H1 (cell line): ENCODE data around the gene GCGR. TPM values are rescaled to one million over a fixed set of nuclear protein-coding genes. Genes with fewer than 3 reads are reported as not detected.

Experiments used
- CTCF ChIA-PET: fragments of 300-600 bp; sonication (Branson Sonifier 250); formaldehyde crosslinking; loops from one replicate; lab custom pipeline; 2021; ENCODE audit not compliant: partially characterized antibody; lab: Charles Lee
- POLR2A ChIA-PET: fragments of 300-600 bp; sonication (Branson Sonifier 250); formaldehyde crosslinking; loops from one replicate; lab custom pipeline; 2021; ENCODE audit warnings: inconsistent platforms; ENCODE audit not compliant: partially characterized antibody; lab: Charles Lee
- DNase-seq, 2 experiments: peaks; one replicate each; pipeline versions ENCODE4 v3.0.0 to v3.0.0-alpha.2; 2010 to 2022; ENCODE audit warnings: low spot score in 2 of 2, low read depth in 1 of 2, mixed read lengths in 1 of 2
- FAIRE-seq: peaks from 2 replicates; lab custom pipeline; 2011; peaks lifted over from hg19 to GRCh38; lab: Jason Lieb, UNC
- H2AFZ ChIP-seq: 2 replicates; pipeline ENCODE4 v1.8.1; 2012; ENCODE audit warnings: low read length, inconsistent platforms
- H2AK5ac ChIP-seq: 2 replicates; pipeline ENCODE4 v1.6.1; 2013; ENCODE audit warnings: low read depth, low read length
- H2BK120ac ChIP-seq: replicated peaks from 2 replicates; pipeline ENCODE3; 2013; ENCODE audit warnings: low read depth, low read length, inconsistent platforms
- H2BK12ac ChIP-seq: 2 replicates; pipeline ENCODE4 v1.6.1; 2013; ENCODE audit warnings: low read depth, low read length
- H2BK15ac ChIP-seq: 2 replicates; pipeline ENCODE4 v1.6.1; 2013; ENCODE audit warnings: low read length
- H2BK20ac ChIP-seq: 2 replicates; pipeline ENCODE4 v1.6.1; 2013; ENCODE audit warnings: low read length
- H2BK5ac ChIP-seq: 2 replicates; pipeline ENCODE4 v1.6.1; 2013; ENCODE audit warnings: low read depth, low read length
- H3K14ac ChIP-seq: 2 replicates; pipeline ENCODE4 v1.6.1; 2013; ENCODE audit warnings: inconsistent platforms; ENCODE audit not compliant: insufficient read length
- H3K18ac ChIP-seq: 2 replicates; pipeline ENCODE4 v1.6.1; 2013; ENCODE audit warnings: low read length; ENCODE audit errors: extremely low read depth
- H3K23ac ChIP-seq: 2 replicates; pipeline ENCODE4 v1.6.1; 2013; ENCODE audit warnings: inconsistent platforms; ENCODE audit not compliant: insufficient read length
- H3K23me2 ChIP-seq: 2 replicates; pipeline ENCODE4 v1.6.1; 2013; ENCODE audit warnings: low read depth, low read length
- H3K27ac ChIP-seq: 2 replicates; pipeline ENCODE4 v1.6.1; 2011; ENCODE audit warnings: low read depth, low read length, inconsistent platforms
- H3K27me3 ChIP-seq, 4 experiments: replicated peaks in 1 of 4; 1 replicate in 1 of 4; 2 replicates in 3 of 4; pipeline versions ENCODE4 v1.6.1 to v1.8.1; 2011 to 2013; ENCODE audit warnings: low read length in 3 of 4, mild to moderate bottlenecking in 3 of 4, inconsistent platforms in 2 of 4, mixed read lengths in 2 of 4, moderate library complexity in 1 of 4; ENCODE audit not compliant: control insufficient read depth in 3 of 4, insufficient read depth in 3 of 4; ENCODE audit errors: extremely low read depth in 1 of 4
- H3K36me3 ChIP-seq, 4 experiments: 2 replicates each; pipeline versions ENCODE4 v1.6.1 to v1.8.1; 2011 to 2013; ENCODE audit warnings: mild to moderate bottlenecking in 4 of 4, low read length in 3 of 4, moderate library complexity in 2 of 4, control low read depth in 1 of 4, inconsistent platforms in 1 of 4; ENCODE audit not compliant: insufficient read depth in 4 of 4, control insufficient read depth in 2 of 4
- H3K4ac ChIP-seq: replicated peaks from 2 replicates; pipeline ENCODE3; 2013; ENCODE audit warnings: low read length, low read depth, mixed read lengths, inconsistent platforms; ENCODE audit not compliant: insufficient read length
- H3K4me1 ChIP-seq, 4 experiments: replicated peaks in 1 of 4; 1 replicate in 1 of 4; 2 replicates in 3 of 4; pipeline versions ENCODE4 v1.6.1 to v1.8.1; 2011 to 2013; ENCODE audit warnings: low read length in 3 of 4, inconsistent platforms in 2 of 4, mixed read lengths in 1 of 4; ENCODE audit not compliant: insufficient read depth in 4 of 4, control insufficient read depth in 3 of 4
- H3K4me2 ChIP-seq, 2 experiments: 2 replicates each; pipeline versions ENCODE4 v1.6.1 to v1.8.1; 2011 to 2013; ENCODE audit warnings: low read depth in 2 of 2, low read length in 2 of 2, control low read depth in 1 of 2, inconsistent platforms in 1 of 2, mild to moderate bottlenecking in 1 of 2; ENCODE audit not compliant: insufficient read depth in 1 of 2
- H3K4me3 ChIP-seq, 4 experiments: fragments of 200-600, 300-600 bp in 1 of 4; sonication (generic), shearing (Covaris generic), sonication (Bioruptor Twin) in 1 of 4; 2 replicates each; pipeline versions ENCODE4 v1.5.1 to v1.8.1; 2011 to 2016; ENCODE audit warnings: low read length in 4 of 4, low read depth in 3 of 4, control low read depth in 2 of 4, inconsistent platforms in 2 of 4, mild to moderate bottlenecking in 2 of 4, mixed read lengths in 1 of 4, moderate library complexity in 1 of 4; ENCODE audit not compliant: insufficient read depth in 2 of 4; ENCODE audit errors: extremely low read depth in 1 of 4
- H3K56ac ChIP-seq: replicated peaks from 2 replicates; pipeline ENCODE3; 2013; ENCODE audit warnings: low read depth, mild to moderate bottlenecking, mixed read lengths, low read length, inconsistent platforms; ENCODE audit not compliant: insufficient read length
- H3K79me1 ChIP-seq: 2 replicates; pipeline ENCODE4 v1.6.1; 2013; ENCODE audit warnings: low read depth, low read length, control low read depth
- H3K79me2 ChIP-seq, 2 experiments: 2 replicates each; pipeline versions ENCODE4 v1.6.1 to v1.8.1; 2012 to 2013; ENCODE audit warnings: low read length in 2 of 2, mild to moderate bottlenecking in 2 of 2, inconsistent platforms in 1 of 2; ENCODE audit not compliant: insufficient read depth in 2 of 2, control insufficient read depth in 1 of 2
- H3K9ac ChIP-seq, 4 experiments: replicated peaks in 1 of 4; 1 replicate in 1 of 4; 2 replicates in 3 of 4; pipeline versions ENCODE4 v1.6.1 to v1.8.1; 2011 to 2013; ENCODE audit warnings: low read depth in 3 of 4, low read length in 3 of 4, control low read depth in 2 of 4, mild to moderate bottlenecking in 2 of 4, moderate library complexity in 2 of 4, inconsistent platforms in 1 of 4; ENCODE audit errors: extremely low read depth in 1 of 4
- H3K9me3 ChIP-seq, 2 experiments: 2 replicates each; pipeline versions ENCODE4 v1.6.1 to v1.8.1; 2012 to 2013; ENCODE audit warnings: mild to moderate bottlenecking in 2 of 2, moderate library complexity in 2 of 2, control low read depth in 1 of 2, inconsistent platforms in 1 of 2, low read depth in 1 of 2, low read length in 1 of 2, mixed read lengths in 1 of 2; ENCODE audit not compliant: insufficient read depth in 2 of 2
- H4K20me1 ChIP-seq, 2 experiments: replicated peaks in 1 of 2; 2 replicates each; pipeline versions ENCODE3 to v1.8.1; 2011 to 2013; ENCODE audit warnings: inconsistent platforms in 2 of 2, low read length in 2 of 2, mild to moderate bottlenecking in 1 of 2; ENCODE audit not compliant: insufficient read depth in 2 of 2, control insufficient read depth in 1 of 2
- H4K5ac ChIP-seq: 2 replicates; pipeline ENCODE4 v1.6.1; 2013; ENCODE audit warnings: low read length, low read depth, mixed read lengths, inconsistent platforms; ENCODE audit not compliant: insufficient read length
- H4K8ac ChIP-seq: 2 replicates; pipeline ENCODE4 v1.8.0; 2013; ENCODE audit warnings: mild to moderate bottlenecking, moderate library complexity, low read length, inconsistent platforms; ENCODE audit not compliant: insufficient read depth; ENCODE audit errors: extremely low read depth
- H4K91ac ChIP-seq: replicated peaks from 2 replicates; pipeline ENCODE3; 2013; ENCODE audit warnings: low read length, mixed read lengths, inconsistent platforms; ENCODE audit not compliant: insufficient read length
- CHD1 ChIP-seq: IDR thresholded peaks from 2 replicates; pipeline ENCODE4 v1.6.1; 2012; ENCODE audit warnings: low read depth, low read length, improper control_type of control experiment
- CTCF ChIP-seq, 3 experiments: IDR thresholded peaks; 1 replicate in 2 of 3; 2 replicates in 1 of 3; pipeline versions ENCODE4 v1.5.1 to v1.6.1; 2011; ENCODE audit warnings: low read length in 3 of 3, mild to moderate bottlenecking in 3 of 3, inconsistent platforms in 2 of 3, low read depth in 1 of 3, moderate library complexity in 1 of 3; ENCODE audit not compliant: insufficient read depth in 1 of 3; ENCODE audit errors: control extremely low read depth in 1 of 3
- GABPA ChIP-seq: IDR thresholded peaks from 2 replicates; pipeline ENCODE4 v1.6.1; 2011; ENCODE audit warnings: mild to moderate bottlenecking, low read length, moderate library complexity, borderline replicate concordance; ENCODE audit not compliant: insufficient read depth
- JUN ChIP-seq: IDR thresholded peaks from 2 replicates; pipeline ENCODE4 v1.6.1; 2011; ENCODE audit warnings: low read depth, mild to moderate bottlenecking, improper control_type of control experiment, low read length
- JUND ChIP-seq: IDR thresholded peaks from 2 replicates; pipeline ENCODE4 v1.6.1; 2011; ENCODE audit warnings: mild to moderate bottlenecking, improper control_type of control experiment, low read length
- KDM1A ChIP-seq: fragments of 200-600, 300-600 bp; sonication (generic); IDR thresholded peaks from 2 replicates; pipeline ENCODE4 v1.7.1; 2016; ENCODE audit warnings: mild to moderate bottlenecking, low read length, borderline replicate concordance
- NANOG ChIP-seq: IDR thresholded peaks from 2 replicates; pipeline ENCODE4 v1.6.1; 2011; ENCODE audit warnings: low read length, low read depth, mild to moderate bottlenecking, inconsistent platforms; ENCODE audit not compliant: insufficient read depth, poor library complexity, severe bottlenecking
- SAP30 ChIP-seq: fragments of 300-600 bp; sonication (generic); IDR thresholded peaks from 2 replicates; pipeline ENCODE4 v1.7.1; 2012; ENCODE audit warnings: low read length, moderate library complexity, mild to moderate bottlenecking, inconsistent platforms; ENCODE audit not compliant: insufficient read depth, insufficient replicate concordance
- WGBS, 2 experiments: shearing (Covaris generic) in 1 of 2; methylation state at CpG; one replicate each; pipeline versions ENCODE4 v1.1.6 to v1.1.7; 2013 to 2015; ENCODE audit warnings: low lambda C conversion rate in 2 of 2, mixed read lengths in 2 of 2, inconsistent platforms in 1 of 2, low coverage in 1 of 2, missing lambda C conversion rate in 1 of 2; ENCODE audit not compliant: insufficient replicate concordance in 2 of 2, insufficient coverage in 1 of 2, insufficient read length in 1 of 2; ENCODE audit errors: extremely low coverage in 1 of 2, missing lambda C conversion rate in 1 of 2; 5-methylcytosine and 5-hydroxymethylcytosine counted together
- polyA plus RNA-seq, 7 experiments: library from polyadenylated mRNA; depleted of rRNA in 3 of 7; stranded (reverse) in 5 of 7; unstranded in 2 of 7; fragments of >200 nt in 5 of 7; fragments of 200-250 nt in 2 of 7; gene quantifications; 1 replicate in 5 of 7; 2 replicates in 1 of 7; 4 replicates in 1 of 7; pipeline versions ENCODE4 v1.2.1 to v1.2.3, GENCODE V29; 2011 to 2013; ENCODE audit warnings: missing spikeins in 2 of 7, mixed read lengths in 2 of 7
- total RNA-seq: library from RNA; stranded (reverse); fragmentation: NEBNext Ultra II Directional; extraction: Animal tissue kit (Norgen Biotek cat#: 25700); gene quantifications from 2 replicates; pipeline ENCODE4 v1.2.1, GENCODE V29; 2021

Gene GCGR
- total and polyA plus RNA-seq, 2 of the 8 experiments (the other 6 are each of a cell fraction or from before 2014, with no cell fraction given): 0.44 to 0.56 TPM

- no peak overlapping the region for H3K4me2 ChIP-seq
- CTCF ChIA-PET: interaction anchor here (1.9 kb wide), 1 partner anchor 59 kb away, joined by 10 read pairs; no protein-coding TSS in a partner anchor
- TF ChIP-seq NANOG: no peak
- no peak for TF ChIP-seq CTCF (IDR thresholded peaks at IDR 0.05; ENCODE audit: control extremely low read depth in 1 of 3, insufficient read depth in 1 of 3, low read depth in 1 of 3, low read length in 3 of 3)
- no peak for TF ChIP-seq JUN
- no peak for TF ChIP-seq SAP30
- no peak for TF ChIP-seq GABPA
- no peak for TF ChIP-seq KDM1A
- TF ChIP-seq CHD1: no peak
- TF ChIP-seq JUND: no peak
Observed at GRCh38 chr17:81794074-81794476, 9.9 kb upstream of the GCGR start.

More at GRCh38 chr17:81794074-81794476, 9.9 kb upstream of the GCGR start:
- WGBS, 2 experiments: 90% methylated on average over 3 of the region's 3 CpGs; no CpG with 5 or more reads in 1 of the 2 experiments
- no peak overlapping the region for H4K8ac ChIP-seq
- peak overlapping the region; percentile 77 for H3K56ac ChIP-seq
- H2BK20ac ChIP-seq: no peak overlapping the region
- POLR2A ChIA-PET: interaction anchor here (0.8 to 1.0 kb wide), 2 partner anchors 53 to 58 kb away, joined by 5 to 6 read pairs; no protein-coding TSS in a partner anchor
- no peak overlapping the region for H3K4me3 ChIP-seq
- no peaks in the 10 kb centered on the region for H3K36me3 ChIP-seq
- 0 out of 2 replicates have a peak overlapping the region, but pooled peaks have one; percentile 18 for H2BK5ac ChIP-seq
- no peak overlapping the region for H4K91ac ChIP-seq
- peaks cover 0 to 3% of the 10 kb centered on the region in 2 experiments; a peak in 1 of 4 replicates for H3K9me3 ChIP-seq
- no peak overlapping the region for H3K23ac ChIP-seq
- no peaks in the 10 kb centered on the region for H3K79me1 ChIP-seq
- FAIRE-seq (no peak), DNase-seq (no peak)
- H3K23me2 ChIP-seq: peaks cover 15% of the 10 kb centered on the region; the same call in 1 of the 2 replicates
- no peak overlapping the region for H3K18ac ChIP-seq
- H4K5ac ChIP-seq: no peak overlapping the region
- peaks cover 0 to 12% of the 10 kb centered on the region in 2 experiments for H4K20me1 ChIP-seq
- H3K27ac ChIP-seq: no peak overlapping the region
- H2AK5ac ChIP-seq: peak overlapping the region; percentile 71; the same call in 1 of the 2 replicates
- no peak overlapping the region for H3K14ac ChIP-seq
- peak overlapping the region; percentile 24; the same call in 1 of the 2 replicates for H2BK15ac ChIP-seq
- H2BK12ac ChIP-seq: peak overlapping the region; percentile 68; the same call in 1 of the 2 replicates
- peaks cover 0 to 4% (median 0%) of the 10 kb centered on the region in 4 experiments; a peak in 1 of 7 replicates for H3K27me3 ChIP-seq
- H3K4me1 ChIP-seq: no peaks in the 10 kb centered on the region
- H2AFZ ChIP-seq: no peak overlapping the region
- H2BK120ac ChIP-seq: no peak overlapping the region
- no peak overlapping the region; a peak in 1 of 7 replicates for H3K9ac ChIP-seq
- H3K79me2 ChIP-seq: no peaks in the 10 kb centered on the region
- no peak overlapping the region for H3K4ac ChIP-seq
